ENCODE measurements around the gene RIMS4. TPM values are rescaled to one million over a fixed set of nuclear protein-coding genes. Genes with fewer than 3 reads are reported as not detected.

The RIMS4 gene
- total and polyA plus RNA-seq, 9 of the 15 experiments (the other 6 are each of a cell fraction or from before 2014, with no cell fraction given): 0.04 TPM; not detected in 8

- TF ChIP-seq SP2 (IDR thresholded peaks at IDR 0.05; ENCODE audit: extremely low read depth, low read depth, low read length, poor library complexity, severe bottlenecking) (no peak), L3MBTL2 (IDR thresholded peaks at IDR 0.05) (peak; percentile 76; the same call in 1 of the 2 replicates), ATF3 (IDR thresholded peaks at IDR 0.05) (no peak), ATF3 (CRISPR knock-in tag; conservative IDR thresholded peaks at IDR 0.05) (no peak), SIX5 (IDR thresholded peaks at IDR 0.05; ENCODE audit: borderline replicate concordance in 1 of 2, insufficient read depth in 1 of 2, low read depth in 1 of 2, low read length in 2 of 2) (peak; percentile 74), MGA (IDR thresholded peaks at IDR 0.05) (peak; percentile 24; the same call in 1 of the 2 replicates), ZNF23 (CRISPR knock-in tag; IDR thresholded peaks at IDR 0.05) (no peak), CREB3L1 (IDR thresholded peaks at IDR 0.05; ENCODE audit: borderline replicate concordance, low read depth) (peak; percentile 53; the same call in 1 of the 2 replicates), MYC (IDR thresholded peaks at IDR 0.05; ENCODE audit: low read depth, low read length) (peak; percentile 67), MYC (CRISPR knock-in tag; IDR thresholded peaks at IDR 0.05; ENCODE audit: borderline replicate concordance, low read depth) (no peak), PHTF2 (CRISPR knock-in tag; IDR thresholded peaks at IDR 0.05) (no peak)
Measured at GRCh38 chr20:44738813-44739477, 71.4 kb downstream of the RIMS4 start (continued).
